ENCODE data around the gene TYMS.
A peak's percentile ranks its signal among the peaks of the same experiment; 100 is the strongest.

The TYMS gene

GRCh38 chr18:649341-649740 is 8.1 kb upstream of the TYMS start:
- DNase-seq: no peak

GRCh38 chr18:650428-650858 is 7.0 kb upstream of the TYMS start:
- DNase-seq: no peak

- no peak for DNase-seq
These were observed 5.3 kb upstream of the TYMS start for GRCh38 chr18:652131-652530.

GRCh38 chr18:653512-653911 is 3.9 kb upstream of the TYMS start:
- DNase-seq: no peak

- no peak for DNase-seq
These were observed 2.9 kb upstream of the TYMS start for GRCh38 chr18:654601-655000.

- DNase-seq: no peak
These were observed 2.0 kb upstream of the TYMS start for GRCh38 chr18:655445-655844.

GRCh38 chr18:658001-658946 is 821 bp downstream of the TYMS start:
- peak; percentile 67 for DNase-seq

GRCh38 chr18:658947-659533 is 1.6 kb downstream of the TYMS start:
- no peak for DNase-seq

GRCh38 chr18:659597-659996 is 2.1 kb downstream of the TYMS start:
- no peak for DNase-seq

GRCh38 chr18:662197-662596 is 4.7 kb downstream of the TYMS start:
- DNase-seq: no peak

GRCh38 chr18:666177-666576 is 8.7 kb downstream of the TYMS start:
- no peak for DNase-seq

GRCh38 chr18:666628-667027 is 9.2 kb downstream of the TYMS start:
- no peak for DNase-seq

- no peak for DNase-seq
These were observed 10.8 kb downstream of the TYMS start for GRCh38 chr18:668260-668659.

GRCh38 chr18:669077-669476 is 11.6 kb downstream of the TYMS start:
- no peak for DNase-seq

- DNase-seq: no peak
These were observed 13.1 kb downstream of the TYMS start for GRCh38 chr18:670522-670921.

- no peak for DNase-seq
These were observed 14.0 kb downstream of the TYMS start for GRCh38 chr18:671405-671804.

GRCh38 chr18:673317-673716 is 15.9 kb downstream of the TYMS start:
- DNase-seq: no peak

GRCh38 chr18:673769-674168 is 16.3 kb downstream of the TYMS start:
- DNase-seq: no peak

GRCh38 chr18:675307-675706 is 17.9 kb downstream of the TYMS start:
- no peak for DNase-seq

GRCh38 chr18:676069-676468 is 18.6 kb downstream of the TYMS start:
- DNase-seq: no peak

- DNase-seq: no peak
These were observed 19.3 kb downstream of the TYMS start for GRCh38 chr18:676736-677135.

GRCh38 chr18:677145-677544 is 19.7 kb downstream of the TYMS start:
- DNase-seq: no peak

GRCh38 chr18:677951-678381 is 20.5 kb downstream of the TYMS start:
- DNase-seq: no peak

GRCh38 chr18:678482-679182 is 21.2 kb downstream of the TYMS start:
- no peak for DNase-seq

All from NCI-H2107 (cell line).